T-helper 2 cell (primary cell): ENCODE measurements around the gene LGSN.
"Not testable (repeated sequence)": the region's sequence is repeated elsewhere in the genome, so short reads cannot be mapped to it uniquely, and the experiment has no call there.

ENCODE experiments used
- DNase-seq, 5 experiments: peaks; one replicate each; pipeline versions ENCODE4 v3.0.0 to v3.0.0-alpha.2; 2012 to 2022

LGSN gene

DNA sequence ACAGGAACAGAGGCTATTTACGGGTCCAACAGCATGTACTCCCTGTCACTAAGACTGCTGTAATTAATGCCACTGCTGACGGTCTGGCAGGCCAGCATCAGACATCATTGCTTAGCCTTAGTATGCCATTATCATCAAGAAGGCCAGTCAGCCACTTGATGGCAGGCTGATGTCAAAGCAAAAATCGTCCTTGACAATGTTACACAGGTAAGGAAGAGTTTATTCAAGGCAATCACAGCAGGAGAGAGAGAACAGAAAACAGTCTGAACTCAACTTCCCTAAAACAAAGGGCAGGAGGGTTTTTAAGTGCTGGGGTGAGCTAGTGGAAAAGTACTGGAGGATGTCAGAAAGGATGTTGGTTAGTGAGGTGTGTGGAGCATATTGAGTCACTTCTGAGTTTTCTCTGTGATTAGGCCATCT lies 83.4 kb downstream of the LGSN start:
- peak in 1 of 5 experiments; percentile 65 for DNase-seq

DNA sequence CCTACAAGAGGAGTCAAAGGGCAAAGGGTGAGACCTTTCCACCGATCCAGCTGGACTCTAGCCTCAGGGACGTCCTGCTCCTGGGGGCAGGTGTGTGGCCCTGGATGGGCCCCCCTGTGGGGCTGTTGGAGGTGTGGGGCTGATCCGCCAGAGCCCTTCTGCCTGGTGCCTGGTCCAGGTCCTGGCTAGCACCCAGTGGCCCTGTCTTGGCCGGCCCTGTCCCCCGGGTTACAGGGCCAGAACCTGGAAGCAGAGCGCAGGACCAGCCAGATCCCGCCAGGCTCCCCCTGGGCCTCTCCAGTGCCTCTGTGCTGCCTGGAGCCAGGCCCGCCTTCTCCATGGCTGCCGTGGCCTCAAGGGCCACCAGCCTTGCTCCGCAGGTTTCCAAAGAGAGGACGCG lies 89.3 kb downstream of the LGSN start:
- DNase-seq = not testable (repeated sequence)

DNA sequence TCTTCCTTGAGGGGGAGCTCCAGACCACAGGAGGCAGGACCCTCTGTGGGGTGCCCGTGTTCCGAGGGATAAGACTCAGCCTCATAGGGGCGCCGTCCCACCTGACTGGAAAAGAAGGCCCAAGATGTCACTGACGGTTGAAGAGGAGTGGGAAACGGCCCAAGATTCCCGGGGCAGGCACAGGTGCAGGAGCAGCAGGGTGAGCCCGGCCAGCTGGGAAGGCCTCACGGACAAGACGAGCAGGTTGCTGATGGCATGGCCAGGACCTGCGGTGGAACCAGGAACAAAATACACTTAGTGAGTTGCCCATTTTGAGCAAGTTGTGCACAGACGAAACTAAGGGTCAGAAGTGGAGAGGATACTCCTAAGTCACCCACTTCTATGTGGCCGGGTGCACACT lies 89.8 kb downstream of the LGSN start:
- not testable (repeated sequence) for DNase-seq

DNA sequence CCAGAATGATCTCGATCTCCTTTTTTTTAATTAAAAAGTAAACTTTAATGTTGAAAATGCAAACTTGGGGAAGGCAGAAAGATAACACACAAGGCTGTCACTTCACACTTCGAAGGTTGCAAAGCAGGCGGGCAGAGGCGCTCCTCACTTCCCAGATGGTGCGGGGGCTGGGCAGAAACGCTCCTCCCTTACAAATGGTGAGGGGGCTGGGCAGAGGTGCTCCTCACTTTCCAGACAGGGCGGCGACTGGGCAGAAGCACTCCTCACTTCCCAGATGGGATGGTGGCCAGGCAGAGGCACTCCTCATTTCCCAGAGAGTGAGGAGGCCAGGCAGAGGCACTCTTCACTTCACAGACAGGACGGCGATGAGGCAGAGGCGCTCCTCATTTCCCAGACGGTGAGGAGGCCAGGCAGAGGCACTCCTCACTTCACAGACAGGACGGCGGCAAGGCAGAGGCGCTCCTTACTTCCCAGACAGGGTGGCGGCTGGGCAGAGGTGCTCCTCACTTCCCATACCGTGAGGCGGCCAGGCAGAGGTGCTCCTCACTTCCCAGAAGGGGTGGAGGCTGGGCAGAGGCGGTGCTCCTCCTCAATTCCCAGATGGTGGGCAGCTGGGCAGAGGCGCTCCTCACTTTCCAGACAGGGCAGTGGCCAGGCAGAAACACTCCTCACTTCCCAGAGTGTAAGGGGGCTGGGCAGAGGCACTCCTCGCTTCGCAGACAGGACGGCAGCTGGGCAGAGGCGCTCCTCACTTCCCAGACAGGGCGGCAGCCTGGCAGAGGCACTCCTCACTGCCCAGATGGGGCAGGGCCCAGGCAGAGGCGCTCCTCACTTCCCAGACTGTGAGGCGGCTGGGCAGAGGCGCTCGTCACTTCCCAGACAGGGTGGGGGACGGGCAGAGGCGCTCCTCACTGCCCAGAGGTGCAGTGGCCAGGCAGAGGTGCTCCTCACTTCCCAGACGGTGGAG lies 91.6 kb downstream of the LGSN start:
- not testable (repeated sequence) for DNase-seq

DNA sequence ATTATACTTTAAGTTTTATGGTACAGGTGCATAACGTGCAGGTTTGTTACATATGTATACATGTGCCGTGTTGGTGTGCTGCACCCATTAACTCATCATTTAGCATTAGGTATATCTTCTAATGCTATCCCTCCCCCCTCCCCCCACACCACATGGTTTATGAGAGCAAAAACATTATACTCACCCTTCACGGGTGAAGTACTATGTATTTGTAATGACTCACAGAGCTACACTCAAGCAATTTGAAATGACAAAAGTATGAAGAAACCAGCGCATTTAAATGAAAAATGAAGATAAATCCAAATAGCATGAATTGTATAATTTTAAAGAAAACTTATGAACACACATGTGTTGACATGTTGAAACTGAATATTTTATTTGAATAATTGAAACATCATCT lies 93.8 kb downstream of the LGSN start:
- not testable (repeated sequence) for DNase-seq
